Measurements from ENCODE around the gene BTNL9. TPM values are rescaled to one million over a fixed set of nuclear protein-coding genes. Genes with fewer than 3 reads are reported as not detected.
A peak's percentile ranks its signal among the peaks of the same experiment; 100 is the strongest.

BTNL9 gene
- total RNA-seq, 1 experiment from 2014 or later: not detected

DNA sequence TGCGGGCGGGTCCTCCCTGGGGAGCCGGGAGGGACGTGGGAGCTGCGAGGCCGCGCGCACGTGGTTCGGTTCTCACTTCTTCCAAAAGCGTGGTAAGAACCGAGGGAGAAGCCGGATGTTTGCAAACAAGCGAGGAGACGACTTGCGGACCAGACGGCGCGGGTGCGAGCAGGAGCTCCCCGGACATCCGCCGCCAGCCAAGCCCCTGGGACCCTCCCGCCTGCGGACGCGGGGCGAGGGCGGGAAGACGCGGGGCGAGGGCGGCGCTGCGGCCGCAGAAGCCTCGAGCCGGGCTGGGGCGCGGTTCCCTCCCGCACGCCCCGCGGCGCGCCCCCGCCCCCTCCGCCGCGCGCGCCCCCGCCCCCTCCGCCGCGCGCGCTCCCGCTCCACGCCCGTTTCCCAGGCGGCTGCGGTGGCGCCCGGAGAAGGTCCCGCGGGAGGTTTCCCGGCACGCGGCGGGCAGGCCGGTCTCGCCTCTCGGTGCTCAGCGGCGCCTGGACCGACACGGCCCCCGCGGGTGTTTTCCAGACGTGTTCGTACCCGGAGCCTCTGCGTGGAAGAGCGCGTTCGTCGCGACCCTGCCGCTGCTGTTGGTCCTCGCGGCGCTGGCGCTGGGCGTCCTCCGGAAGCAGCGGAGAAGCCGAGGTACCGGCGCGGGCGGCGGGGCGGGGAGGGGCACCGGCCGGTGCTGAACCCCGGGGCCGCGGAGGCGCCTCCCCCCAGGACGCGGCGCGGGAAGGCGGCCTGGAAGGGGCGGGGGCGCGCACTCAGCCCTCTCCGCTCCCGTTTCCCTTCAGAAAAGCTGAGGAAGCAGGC, 12.8 kb downstream of the BTNL9 start:
- Histone ChIP-seq H3K27me3 (replicated peaks; ENCODE audit: insufficient read depth, low read depth, low read length, poor library complexity) (peaks cover 93% of the 10 kb centered on the region), H3K4me1 (ENCODE audit: insufficient read depth, low read length, poor library complexity, severe bottlenecking) (no peaks in the 10 kb centered on the region), H3K36me3 (ENCODE audit: insufficient read depth, low read length, poor library complexity, severe bottlenecking) (no peaks in the 10 kb centered on the region), H3K9me3 (ENCODE audit: low read depth, low read length, poor library complexity, severe bottlenecking) (no peaks in the 10 kb centered on the region), H3K27ac (ENCODE audit: low read depth, low read length, poor library complexity, severe bottlenecking) (no peak overlapping the region), H3K4me3 (ENCODE audit: low read depth, low read length, poor library complexity, severe bottlenecking) (peak overlapping the region; percentile 34)
- DNase-seq (ENCODE audit: low spot score): peak; percentile 10
- intact Hi-C loops (cut with micrococcal nuclease; ENCODE audit: unreplicated experiment): no loop called here
- ChIA-PET POLR2A (ENCODE audit: low non-redundant PET) (no interaction called here), CTCF (no interaction called here)
- TF ChIP-seq, protein P1, sequence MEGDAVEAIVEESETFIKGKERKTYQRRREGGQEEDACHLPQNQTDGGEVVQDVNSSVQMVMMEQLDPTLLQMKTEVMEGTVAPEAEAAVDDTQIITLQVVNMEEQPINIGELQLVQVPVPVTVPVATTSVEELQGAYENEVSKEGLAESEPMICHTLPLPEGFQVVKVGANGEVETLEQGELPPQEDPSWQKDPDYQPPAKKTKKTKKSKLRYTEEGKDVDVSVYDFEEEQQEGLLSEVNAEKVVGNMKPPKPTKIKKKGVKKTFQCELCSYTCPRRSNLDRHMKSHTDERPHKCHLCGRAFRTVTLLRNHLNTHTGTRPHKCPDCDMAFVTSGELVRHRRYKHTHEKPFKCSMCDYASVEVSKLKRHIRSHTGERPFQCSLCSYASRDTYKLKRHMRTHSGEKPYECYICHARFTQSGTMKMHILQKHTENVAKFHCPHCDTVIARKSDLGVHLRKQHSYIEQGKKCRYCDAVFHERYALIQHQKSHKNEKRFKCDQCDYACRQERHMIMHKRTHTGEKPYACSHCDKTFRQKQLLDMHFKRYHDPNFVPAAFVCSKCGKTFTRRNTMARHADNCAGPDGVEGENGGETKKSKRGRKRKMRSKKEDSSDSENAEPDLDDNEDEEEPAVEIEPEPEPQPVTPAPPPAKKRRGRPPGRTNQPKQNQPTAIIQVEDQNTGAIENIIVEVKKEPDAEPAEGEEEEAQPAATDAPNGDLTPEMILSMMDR (conservative IDR thresholded peaks at IDR 0.05; ENCODE audit: low read depth, low read length): no peak
- TF ChIP-seq EZH2 (IDR thresholded peaks at IDR 0.05; ENCODE audit: borderline replicate concordance, low read depth, low read length, poor library complexity, severe bottlenecking): peak; percentile 73
- BruUV-seq (replicated peaks): no TSS peak

DNA sequence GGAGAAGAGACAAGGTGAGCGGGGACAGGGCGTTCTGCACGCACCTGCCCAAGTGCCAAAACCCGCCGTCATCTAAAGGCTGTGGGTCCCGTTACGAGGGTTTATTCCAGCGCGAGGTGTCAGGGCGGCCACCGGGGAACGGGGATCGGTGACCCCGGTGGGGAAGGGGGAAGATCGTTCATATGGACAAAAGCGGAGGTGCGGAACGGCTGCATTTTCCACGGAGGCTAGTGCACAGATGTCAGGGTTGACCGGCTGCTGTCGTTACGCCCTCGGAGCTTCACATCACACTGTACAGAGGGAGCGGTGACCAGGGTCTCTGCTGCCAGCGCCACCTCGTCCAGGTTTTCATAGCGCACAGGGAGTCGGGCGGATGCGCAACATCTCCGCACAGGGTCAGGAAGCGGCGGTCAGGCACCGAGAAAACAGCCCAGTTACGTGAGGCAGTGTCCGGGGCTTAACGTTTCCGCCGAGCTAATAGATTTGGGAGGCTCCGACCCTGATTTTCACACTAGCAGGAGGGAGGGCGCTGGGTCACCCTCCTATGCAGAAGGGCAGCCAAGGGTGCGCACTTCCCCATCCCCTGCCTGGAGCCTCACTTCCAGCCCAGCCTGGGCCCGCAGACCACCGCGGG, 13.5 kb downstream of the BTNL9 start:
- Histone ChIP-seq H3K4me3 (ENCODE audit: low read depth, low read length, poor library complexity, severe bottlenecking) (peak overlapping the region; percentile 34), H3K4me1 (ENCODE audit: insufficient read depth, low read length, poor library complexity, severe bottlenecking) (no peaks in the 10 kb centered on the region), H3K9me3 (ENCODE audit: low read depth, low read length, poor library complexity, severe bottlenecking) (no peaks in the 10 kb centered on the region), H3K27me3 (replicated peaks; ENCODE audit: insufficient read depth, low read depth, low read length, poor library complexity) (peaks cover 95% of the 10 kb centered on the region), H3K36me3 (ENCODE audit: insufficient read depth, low read length, poor library complexity, severe bottlenecking) (no peaks in the 10 kb centered on the region), H3K27ac (ENCODE audit: low read depth, low read length, poor library complexity, severe bottlenecking) (no peak overlapping the region)
- intact Hi-C loops (cut with micrococcal nuclease; ENCODE audit: unreplicated experiment): no loop called here
- ChIA-PET POLR2A (ENCODE audit: low non-redundant PET) (no interaction called here), CTCF (no interaction called here)
- TF ChIP-seq, protein P1 (conservative IDR thresholded peaks at IDR 0.05; ENCODE audit: low read depth, low read length): no peak
- peak; percentile 97 for TF ChIP-seq EZH2 (IDR thresholded peaks at IDR 0.05; ENCODE audit: borderline replicate concordance, low read depth, low read length, poor library complexity, severe bottlenecking)
- BruUV-seq (replicated peaks): no TSS peak
- DNase-seq (ENCODE audit: low spot score): no peak

DNA sequence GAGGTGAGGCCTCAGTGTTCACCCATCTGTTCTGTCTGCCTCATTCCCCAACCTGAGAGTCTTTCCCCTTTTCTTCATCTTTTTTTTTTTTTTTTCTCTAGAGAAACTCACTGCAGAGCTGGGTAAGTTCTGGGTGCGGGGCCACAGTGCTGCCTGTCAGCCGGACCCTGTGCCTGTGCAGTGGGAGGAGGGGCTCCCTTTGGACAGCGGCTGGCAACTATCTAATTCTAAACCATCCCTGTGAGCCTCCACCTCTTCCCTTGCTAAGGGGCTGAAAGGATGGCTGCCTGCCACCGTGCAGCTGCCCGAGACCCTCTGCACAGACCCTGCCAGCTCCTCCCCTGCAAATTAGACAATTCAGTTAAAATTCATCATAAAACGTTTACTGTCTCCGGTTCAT, 14.1 kb downstream of the BTNL9 start:
- H3K9me3 ChIP-seq (ENCODE audit: low read depth, low read length, poor library complexity, severe bottlenecking): no peaks in the 10 kb centered on the region
- TF ChIP-seq, protein P1 (conservative IDR thresholded peaks at IDR 0.05; ENCODE audit: low read depth, low read length): no peak
- TF ChIP-seq EZH2 (IDR thresholded peaks at IDR 0.05; ENCODE audit: borderline replicate concordance, low read depth, low read length, poor library complexity, severe bottlenecking): no peak
- H3K27ac ChIP-seq (ENCODE audit: low read depth, low read length, poor library complexity, severe bottlenecking): no peak overlapping the region
- CTCF ChIA-PET: no interaction called here
- peaks cover 97% of the 10 kb centered on the region for H3K27me3 ChIP-seq (replicated peaks; ENCODE audit: insufficient read depth, low read depth, low read length, poor library complexity)
- no TSS peak for BruUV-seq (replicated peaks)
- intact Hi-C loops (cut with micrococcal nuclease; ENCODE audit: unreplicated experiment): no loop called here
- no peak overlapping the region for H3K4me3 ChIP-seq (ENCODE audit: low read depth, low read length, poor library complexity, severe bottlenecking)
- DNase-seq (ENCODE audit: low spot score): no peak
- H3K36me3 ChIP-seq (ENCODE audit: insufficient read depth, low read length, poor library complexity, severe bottlenecking): no peaks in the 10 kb centered on the region
- POLR2A ChIA-PET (ENCODE audit: low non-redundant PET): no interaction called here
- no peaks in the 10 kb centered on the region for H3K4me1 ChIP-seq (ENCODE audit: insufficient read depth, low read length, poor library complexity, severe bottlenecking)

Data from A673 (cell line).